ENCODE data around the gene PRSS53. TPM values are rescaled to one million over a fixed set of nuclear protein-coding genes. Genes with fewer than 3 reads are reported as not detected.
A peak's percentile ranks its signal among the peaks of the same experiment; 100 is the strongest.

The PRSS53 gene
- polyA plus RNA-seq, 1 of the 3 experiments (the other 2 are of a cell fraction): 3.1 TPM

GRCh38 chr16:31073142-31073969 is 15.4 kb downstream of the PRSS53 start (continued):
- TF ChIP-seq REST (IDR thresholded peaks at IDR 0.05; ENCODE audit: low read depth, low read length) (0 out of 2 replicates have a peak, but pooled peaks have one; percentile 12), CHD2 (IDR thresholded peaks at IDR 0.05; ENCODE audit: low read length, partially characterized antibody) (peak; percentile 47), JUND (IDR thresholded peaks at IDR 0.05) (no peak), MEF2A (IDR thresholded peaks at IDR 0.05; ENCODE audit: borderline replicate concordance, low read depth) (no peak), ZBTB33 (IDR thresholded peaks at IDR 0.05; ENCODE audit: borderline replicate concordance, low read depth) (no peak), CTCF (IDR thresholded peaks at IDR 0.05) (no peak), TCF12 (IDR thresholded peaks at IDR 0.05) (no peak), MAX (IDR thresholded peaks at IDR 0.05; ENCODE audit: low read depth) (no peak), USF1 (IDR thresholded peaks at IDR 0.05; ENCODE audit: borderline replicate concordance, low read depth) (no peak), GABPA (IDR thresholded peaks at IDR 0.05; ENCODE audit: low read depth) (peak; percentile 58)
